Measurements from ENCODE around the gene RPS21. TPM values are rescaled to one million over a fixed set of nuclear protein-coding genes. Genes with fewer than 3 reads are reported as not detected.

RPS21 gene
- total and polyA plus RNA-seq, 2 of the 4 experiments (the other 2 are of a cell fraction), result 2,710 to 4,298 TPM

- Histone ChIP-seq H2AK9ac (replicated peaks; ENCODE audit: low read depth, low read length, poor library complexity) (no peak overlapping the region), H3K4me2 (ENCODE audit: low read depth, low read length) (no peak overlapping the region), H3K9ac (ENCODE audit: low read depth, low read length) (no peak overlapping the region), H3K4me3 (ENCODE audit: insufficient read depth, low read depth, low read length) (no peak overlapping the region), H3K9me3 (ENCODE audit: control insufficient read depth, insufficient read depth, low read length) (no peaks in the 10 kb centered on the region), H3K4ac (ENCODE audit: low read depth, low read length) (no peak overlapping the region), H3K27ac (ENCODE audit: insufficient read depth, low read length) (no peak overlapping the region), H3K4me1 (ENCODE audit: control insufficient read depth, insufficient read depth, low read length) (no peaks in the 10 kb centered on the region), H3K18ac (ENCODE audit: low read depth, low read length) (no peak overlapping the region), H3K56ac (ENCODE audit: extremely low read depth, insufficient read depth, low read length) (no peak overlapping the region), H4K5ac (ENCODE audit: low read depth, low read length) (no peak overlapping the region), H4K20me1 (ENCODE audit: insufficient read depth, low read length) (no peaks in the 10 kb centered on the region; the same call in 1 of the 2 replicates), H2AFZ (replicated peaks; ENCODE audit: low read length, poor library complexity) (no peak overlapping the region), H2AK5ac (ENCODE audit: low read depth, low read length) (no peak overlapping the region), H2BK15ac (ENCODE audit: low read depth, low read length) (no peak overlapping the region), H2BK5ac (ENCODE audit: low read depth, low read length, poor library complexity, severe bottlenecking) (no peak overlapping the region), H2BK120ac (ENCODE audit: low read depth, low read length) (no peak overlapping the region), H3K14ac (replicated peaks; ENCODE audit: low read depth, low read length) (no peak overlapping the region), H3K79me1 (ENCODE audit: low read depth in 1 of 2, low read length in 2 of 2) (no peaks in the 10 kb centered on the region), H4K8ac (ENCODE audit: low read depth in 2 of 2, low read length in 2 of 2) (no peak overlapping the region), H3K27me3 (ENCODE audit: control insufficient read depth, insufficient read depth, low read length) (peaks cover 21% of the 10 kb centered on the region; the same call in 1 of the 2 replicates), H3K23ac (ENCODE audit: low read depth, low read length) (no peak overlapping the region), H4K91ac (ENCODE audit: insufficient read depth, low read depth, low read length) (no peak overlapping the region), H3K36me3 (ENCODE audit: control insufficient read depth, insufficient read depth, low read length) (no peaks in the 10 kb centered on the region), H2BK20ac (ENCODE audit: low read depth, low read length) (no peak overlapping the region), H3K9me1 (ENCODE audit: insufficient read depth, low read length) (peaks cover 6% of the 10 kb centered on the region; the same call in 1 of the 2 replicates)
- ATAC-seq (ENCODE audit: low read depth) (no peak), DNase-seq (no peak)
- no TSS peak for BruUV-seq (replicated peaks)
- in situ Hi-C loops (cut with MboI; ENCODE audit: low sequenced_read_pairs), result no loop called here
- WGBS, 2 experiments (ENCODE audit: extremely low coverage in 2 of 2, insufficient read length in 1 of 2), result 73% methylated on average over 12 of the region's 23 CpGs; no CpG with 5 or more reads in 1 of the 2 experiments
- ChIA-PET POLR2A (ENCODE audit: unreplicated experiment) (no interaction called here), CTCF (no interaction called here)
- no peak for TF ChIP-seq ELK1 (IDR thresholded peaks at IDR 0.05; ENCODE audit: borderline replicate concordance, low read depth, low read length)
- no peak for TF ChIP-seq FOS (IDR thresholded peaks at IDR 0.05; ENCODE audit: low read depth, low read length)
- no peak for TF ChIP-seq RCOR1 (IDR thresholded peaks at IDR 0.05; ENCODE audit: insufficient replicate concordance, low read length)
- TF ChIP-seq POLR2A (IDR thresholded peaks at IDR 0.05; ENCODE audit: low read depth, low read length), result no peak
- no peak for TF ChIP-seq RFX5 (IDR thresholded peaks at IDR 0.05; ENCODE audit: low read depth, low read length)
- no peak for TF ChIP-seq MAZ (IDR thresholded peaks at IDR 0.05; ENCODE audit: borderline replicate concordance, low read depth, low read length)
- no peak for TF ChIP-seq MAFK (IDR thresholded peaks at IDR 0.05; ENCODE audit: low read depth, low read length)
- no peak for TF ChIP-seq CEBPB (IDR thresholded peaks at IDR 0.05; ENCODE audit: low read depth, low read length)
- TF ChIP-seq MXI1 (IDR thresholded peaks at IDR 0.05; ENCODE audit: borderline replicate concordance, low read depth, low read length), result no peak
- TF ChIP-seq USF2 (IDR thresholded peaks at IDR 0.05; ENCODE audit: low read depth, low read length), result no peak
- TF ChIP-seq NFE2L2 (IDR thresholded peaks at IDR 0.05; ENCODE audit: low read depth, low read length), result no peak
- TF ChIP-seq SMC3 (IDR thresholded peaks at IDR 0.05; ENCODE audit: low read depth, low read length), result no peak
- no peak for TF ChIP-seq CHD1 (IDR thresholded peaks at IDR 0.05; ENCODE audit: low read depth, low read length)
- intact Hi-C loops (cut with micrococcal nuclease), result no loop called here
- dilution Hi-C loops (cut with HindIII; ENCODE audit: low sequenced_read_pairs, unreplicated experiment), result no loop called here
Measured at GRCh38 chr20:62424249-62425107, 37.6 kb downstream of the RPS21 start.

Data from IMR-90 (cell line).